ENCODE data around the gene TMEM164.

TMEM164 gene

GRCh38 chrX:110114260-110114776, 111.4 kb downstream of the TMEM164 start:
- Histone ChIP-seq H3K4me3 (ENCODE audit: control insufficient read depth in 1 of 7, extremely low read depth in 1 of 7, insufficient read depth in 4 of 7, low read depth in 2 of 7, low read length in 6 of 7) (no peak overlapping the region), H3K27ac (ENCODE audit: insufficient read depth in 1 of 2, low read depth in 1 of 2, low read length in 2 of 2, poor library complexity in 1 of 2, severe bottlenecking in 2 of 2) (no peak overlapping the region), H3K4me1 (ENCODE audit: control extremely low read depth in 1 of 4, control insufficient read depth in 4 of 4, insufficient read depth in 4 of 4, low read length in 3 of 4) (peaks cover 0 to 4% (median 0%) of the 10 kb centered on the region in 4 experiments), H3K36me3 (ENCODE audit: control insufficient read depth in 4 of 4, insufficient read depth in 4 of 4, low read length in 3 of 4) (peaks cover 0 to 5% (median 2%) of the 10 kb centered on the region in 4 experiments), H3K27me3 (replicated peaks in 2 of 5; ENCODE audit: control insufficient read depth in 4 of 5, insufficient read depth in 5 of 5, low read length in 4 of 5) (no peaks in the 10 kb centered on the region), H3K9me3 (ENCODE audit: control extremely low read depth in 1 of 5, control insufficient read depth in 4 of 5, insufficient read depth in 2 of 5, low read depth in 1 of 5, low read length in 4 of 5) (no peaks in the 10 kb centered on the region)
- 66% methylated on average over 3 of the region's 4 CpGs for WGBS (ENCODE audit: insufficient coverage)
- no peak for DNase-seq
- POLR2A ChIA-PET, result no interaction called here
- CTCF ChIA-PET, result no interaction called here

- no peak overlapping the region for H3K4me3 ChIP-seq (ENCODE audit: control insufficient read depth in 1 of 7, extremely low read depth in 1 of 7, insufficient read depth in 4 of 7, low read depth in 2 of 7, low read length in 6 of 7)
- POLR2A ChIA-PET, result interaction anchor here (0.5 to 0.6 kb wide), 2 partner anchors 8 to 81 kb away, joined by 3 to 4 read pairs; no protein-coding TSS in a partner anchor
Observed at GRCh38 chrX:110116066-110116980, 113.4 kb downstream of the TMEM164 start.

GRCh38 chrX:110118530-110118929, 115.6 kb downstream of the TMEM164 start:
- WGBS (ENCODE audit: insufficient coverage), result 67% methylated on average over 1 of the region's 4 CpGs
- no peaks in the 10 kb centered on the region for H3K27me3 ChIP-seq (replicated peaks in 2 of 5; ENCODE audit: control insufficient read depth in 4 of 5, insufficient read depth in 5 of 5, low read length in 4 of 5)

More at GRCh38 chrX:110116066-110116980, 113.4 kb downstream of the TMEM164 start:
- H3K9me3 ChIP-seq (ENCODE audit: control extremely low read depth in 1 of 5, control insufficient read depth in 4 of 5, insufficient read depth in 2 of 5, low read depth in 1 of 5, low read length in 4 of 5), result no peaks in the 10 kb centered on the region
- DNase-seq, result no peak
- no CpG with 5 or more reads among the region's 4 CpGs for WGBS (ENCODE audit: insufficient coverage)
- H3K27ac ChIP-seq (ENCODE audit: insufficient read depth in 1 of 2, low read depth in 1 of 2, low read length in 2 of 2, poor library complexity in 1 of 2, severe bottlenecking in 2 of 2), result no peak overlapping the region
- no peaks in the 10 kb centered on the region for H3K27me3 ChIP-seq (replicated peaks in 2 of 5; ENCODE audit: control insufficient read depth in 4 of 5, insufficient read depth in 5 of 5, low read length in 4 of 5)
- H3K4me1 ChIP-seq (ENCODE audit: control extremely low read depth in 1 of 4, control insufficient read depth in 4 of 4, insufficient read depth in 4 of 4, low read length in 3 of 4), result no peaks in the 10 kb centered on the region
- peaks cover 0 to 7% (median 0%) of the 10 kb centered on the region in 4 experiments for H3K36me3 ChIP-seq (ENCODE audit: control insufficient read depth in 4 of 4, insufficient read depth in 4 of 4, low read length in 3 of 4)
- CTCF ChIA-PET, result no interaction called here

GRCh38 chrX:110119480-110119879, 116.6 kb downstream of the TMEM164 start:
- H3K4me3 ChIP-seq (ENCODE audit: control insufficient read depth in 1 of 7, extremely low read depth in 1 of 7, insufficient read depth in 4 of 7, low read depth in 2 of 7, low read length in 6 of 7), result no peak overlapping the region
- ChIA-PET CTCF (interaction anchor here (1.4 kb wide), 1 partner anchor 28 kb away, joined by 3 read pairs; no protein-coding TSS in a partner anchor), POLR2A (no interaction called here)
- no peak overlapping the region for H3K27ac ChIP-seq (ENCODE audit: insufficient read depth in 1 of 2, low read depth in 1 of 2, low read length in 2 of 2, poor library complexity in 1 of 2, severe bottlenecking in 2 of 2)
- H3K36me3 ChIP-seq (ENCODE audit: control insufficient read depth in 4 of 4, insufficient read depth in 4 of 4, low read length in 3 of 4), result peaks cover 0 to 7% (median 1%) of the 10 kb centered on the region in 4 experiments
- no peaks in the 10 kb centered on the region for H3K4me1 ChIP-seq (ENCODE audit: control extremely low read depth in 1 of 4, control insufficient read depth in 4 of 4, insufficient read depth in 4 of 4, low read length in 3 of 4)
- DNase-seq, result no peak
- no peaks in the 10 kb centered on the region for H3K27me3 ChIP-seq (replicated peaks in 2 of 5; ENCODE audit: control insufficient read depth in 4 of 5, insufficient read depth in 5 of 5, low read length in 4 of 5)
- WGBS (ENCODE audit: insufficient coverage), result no CpG with 5 or more reads among the region's 2 CpGs
- H3K9me3 ChIP-seq (ENCODE audit: control extremely low read depth in 1 of 5, control insufficient read depth in 4 of 5, insufficient read depth in 2 of 5, low read depth in 1 of 5, low read length in 4 of 5), result no peaks in the 10 kb centered on the region

More at GRCh38 chrX:110118530-110118929, 115.6 kb downstream of the TMEM164 start:
- H3K4me1 ChIP-seq (ENCODE audit: control extremely low read depth in 1 of 4, control insufficient read depth in 4 of 4, insufficient read depth in 4 of 4, low read length in 3 of 4), result no peaks in the 10 kb centered on the region
- H3K4me3 ChIP-seq (ENCODE audit: control insufficient read depth in 1 of 7, extremely low read depth in 1 of 7, insufficient read depth in 4 of 7, low read depth in 2 of 7, low read length in 6 of 7), result no peak overlapping the region
- no peak overlapping the region for H3K27ac ChIP-seq (ENCODE audit: insufficient read depth in 1 of 2, low read depth in 1 of 2, low read length in 2 of 2, poor library complexity in 1 of 2, severe bottlenecking in 2 of 2)
- ChIA-PET CTCF (no interaction called here), POLR2A (no interaction called here)
- DNase-seq, result no peak
- no peaks in the 10 kb centered on the region for H3K9me3 ChIP-seq (ENCODE audit: control extremely low read depth in 1 of 5, control insufficient read depth in 4 of 5, insufficient read depth in 2 of 5, low read depth in 1 of 5, low read length in 4 of 5)
- H3K36me3 ChIP-seq (ENCODE audit: control insufficient read depth in 4 of 4, insufficient read depth in 4 of 4, low read length in 3 of 4), result peaks cover 0 to 7% (median 1%) of the 10 kb centered on the region in 4 experiments

- no peak overlapping the region for H3K27ac ChIP-seq (ENCODE audit: insufficient read depth in 1 of 2, low read depth in 1 of 2, low read length in 2 of 2, poor library complexity in 1 of 2, severe bottlenecking in 2 of 2)
- no peaks in the 10 kb centered on the region for H3K4me1 ChIP-seq (ENCODE audit: control extremely low read depth in 1 of 4, control insufficient read depth in 4 of 4, insufficient read depth in 4 of 4, low read length in 3 of 4)
- WGBS (ENCODE audit: insufficient coverage), result no CpG with 5 or more reads among the region's 2 CpGs
- H3K4me3 ChIP-seq (ENCODE audit: control insufficient read depth in 1 of 7, extremely low read depth in 1 of 7, insufficient read depth in 4 of 7, low read depth in 2 of 7, low read length in 6 of 7), result no peak overlapping the region
- DNase-seq, result no peak
- H3K9me3 ChIP-seq (ENCODE audit: control extremely low read depth in 1 of 5, control insufficient read depth in 4 of 5, insufficient read depth in 2 of 5, low read depth in 1 of 5, low read length in 4 of 5), result no peaks in the 10 kb centered on the region
- ChIA-PET POLR2A (no interaction called here), CTCF (interaction anchor here (0.8 to 1.4 kb wide), 2 partner anchors 16 to 27 kb away, joined by 3 read pairs; no protein-coding TSS in a partner anchor)
- H3K27me3 ChIP-seq (replicated peaks in 2 of 5; ENCODE audit: control insufficient read depth in 4 of 5, insufficient read depth in 5 of 5, low read length in 4 of 5), result no peaks in the 10 kb centered on the region
- peaks cover 0 to 7% (median 1%) of the 10 kb centered on the region in 4 experiments for H3K36me3 ChIP-seq (ENCODE audit: control insufficient read depth in 4 of 4, insufficient read depth in 4 of 4, low read length in 3 of 4)
Observed at GRCh38 chrX:110120025-110120424, 117.1 kb downstream of the TMEM164 start.

GRCh38 chrX:110123331-110123782, 120.4 kb downstream of the TMEM164 start:
- no peak for DNase-seq

More at GRCh38 chrX:110123331-110123782, 120.4 kb downstream of the TMEM164 start:
- Histone ChIP-seq H3K36me3 (ENCODE audit: control insufficient read depth in 4 of 4, insufficient read depth in 4 of 4, low read length in 3 of 4) (peaks cover 0 to 5% (median 1%) of the 10 kb centered on the region in 4 experiments), H3K27ac (ENCODE audit: insufficient read depth in 1 of 2, low read depth in 1 of 2, low read length in 2 of 2, poor library complexity in 1 of 2, severe bottlenecking in 2 of 2) (no peak overlapping the region), H3K27me3 (replicated peaks in 2 of 5; ENCODE audit: control insufficient read depth in 4 of 5, insufficient read depth in 5 of 5, low read length in 4 of 5) (peaks cover 0 to 10% (median 0%) of the 10 kb centered on the region in 5 experiments), H3K9me3 (ENCODE audit: control extremely low read depth in 1 of 5, control insufficient read depth in 4 of 5, insufficient read depth in 2 of 5, low read depth in 1 of 5, low read length in 4 of 5) (no peaks in the 10 kb centered on the region), H3K4me1 (ENCODE audit: control extremely low read depth in 1 of 4, control insufficient read depth in 4 of 4, insufficient read depth in 4 of 4, low read length in 3 of 4) (no peaks in the 10 kb centered on the region), H3K4me3 (ENCODE audit: control insufficient read depth in 1 of 7, extremely low read depth in 1 of 7, insufficient read depth in 4 of 7, low read depth in 2 of 7, low read length in 6 of 7) (no peak overlapping the region)
- ChIA-PET CTCF (no interaction called here), POLR2A (no interaction called here)
- WGBS (ENCODE audit: insufficient coverage), result 81% methylated on average over 3 of the region's 3 CpGs
